B cell (primary cell): ENCODE measurements around the gene IRGC. TPM values are rescaled to one million over a fixed set of nuclear protein-coding genes. Genes with fewer than 3 reads are reported as not detected.

Experiments used
- ATAC-seq: fragments of 200-7000 bp; cut with Tn5 transposase; one replicate; pipeline ENCODE4 v1.10.0; 2021; ENCODE audit warnings: low read depth, mild to moderate bottlenecking, moderate number of reproducible peaks, moderate library complexity
- CTCF ChIA-PET: fragments of 350-600 bp; sonication (Branson Sonifier 250); formaldehyde crosslinking; loops from one replicate; lab custom pipeline; 2021; ENCODE audit warnings: antibody characterized with exemption, inconsistent platforms; lab: Charles Lee
- POLR2A ChIA-PET: fragments of 350-600 bp; sonication (Branson Sonifier 250); formaldehyde crosslinking; loops from one replicate; lab custom pipeline; 2021; ENCODE audit warnings: antibody characterized with exemption; lab: Charles Lee
- DNase-seq: peaks from one replicate; pipeline ENCODE4 v3.0.0; 2013
- H2AFZ ChIP-seq: 2 replicates; pipeline ENCODE4 v1.6.1; 2012; ENCODE audit warnings: mild to moderate bottlenecking, low read depth, low read length; ENCODE audit not compliant: insufficient read depth, poor library complexity, severe bottlenecking
- H3K27ac ChIP-seq, 2 donors: 1 replicate in 1 of 2; 2 replicates in 1 of 2; pipeline ENCODE4 v1.5.1; 2012 to 2013; ENCODE audit warnings: low read length in 2 of 2, mild to moderate bottlenecking in 2 of 2, moderate library complexity in 1 of 2
- H3K27me3 ChIP-seq, 4 experiments: fragments of 200-600 bp in 1 of 4; sonication (generic) in 1 of 4; replicated peaks in 1 of 4; 1 replicate in 2 of 4; 2 replicates in 2 of 4; pipeline versions ENCODE4 v1.6.1 to v1.7.0; 2013 to 2016; ENCODE audit warnings: low read length in 3 of 4, mild to moderate bottlenecking in 2 of 4, mixed read lengths in 1 of 4, moderate library complexity in 1 of 4; ENCODE audit not compliant: insufficient read depth in 4 of 4, control insufficient read depth in 3 of 4; ENCODE audit errors: control extremely low read depth in 1 of 4
- H3K36me3 ChIP-seq, 2 experiments: replicated peaks in 1 of 2; 1 replicate in 1 of 2; 2 replicates in 1 of 2; pipeline versions ENCODE4 v1.6.1 to v1.7.1; 2013; ENCODE audit warnings: low read length in 1 of 2; ENCODE audit not compliant: insufficient read depth in 2 of 2, control insufficient read depth in 1 of 2; ENCODE audit errors: control extremely low read depth in 1 of 2, extremely low read depth in 1 of 2
- H3K4me1 ChIP-seq, 2 donors: fragments of 200-600 bp in 1 of 2; sonication (generic) in 1 of 2; 1 replicate in 1 of 2; 2 replicates in 1 of 2; pipeline versions ENCODE4 v1.5.1 to v1.6.1; 2013 to 2017; ENCODE audit warnings: low read length in 2 of 2; ENCODE audit not compliant: control insufficient read depth in 2 of 2, insufficient read depth in 2 of 2
- H3K4me2 ChIP-seq: replicated peaks from 2 replicates; pipeline ENCODE3; 2012; ENCODE audit warnings: mild to moderate bottlenecking, low read depth, low read length; ENCODE audit not compliant: poor library complexity, severe bottlenecking
- H3K4me3 ChIP-seq, 5 experiments: fragments of 200-600 bp in 1 of 5; sonication (generic) in 1 of 5; 1 replicate in 3 of 5; 2 replicates in 2 of 5; pipeline versions ENCODE4 v1.5.1 to v1.7.0; 2011 to 2016; ENCODE audit warnings: low read length in 4 of 5, mild to moderate bottlenecking in 4 of 5, low read depth in 2 of 5, control low read depth in 1 of 5, moderate library complexity in 1 of 5; ENCODE audit not compliant: insufficient read depth in 1 of 5; ENCODE audit errors: control extremely low read depth in 1 of 5, extremely low read depth in 1 of 5
- H3K79me2 ChIP-seq: fragments of 200-600 bp; sonication (generic); one replicate; pipeline ENCODE4 v1.6.0; 2016; ENCODE audit warnings: low read length; ENCODE audit not compliant: control insufficient read depth, insufficient read depth
- H3K9ac ChIP-seq: fragments of 200-600 bp; sonication (generic); 2 replicates; pipeline ENCODE4 v1.6.1; 2017; ENCODE audit warnings: mild to moderate bottlenecking, low read length, moderate library complexity
- H3K9me3 ChIP-seq, 3 donors: one replicate each; pipeline versions ENCODE4 v1.6.1 to v1.7.1; 2013; ENCODE audit warnings: low read length in 2 of 3; ENCODE audit not compliant: control insufficient read depth in 2 of 3, insufficient read depth in 1 of 3; ENCODE audit errors: control extremely low read depth in 1 of 3
- H4K20me1 ChIP-seq: 2 replicates; pipeline ENCODE4 v1.6.0; 2012; ENCODE audit warnings: mild to moderate bottlenecking, low read length; ENCODE audit not compliant: insufficient read depth, control insufficient read depth, poor library complexity, severe bottlenecking
- H3K27ac Mint-ChIP-seq: one replicate; pipeline ENCODE4 v1.8.0; 2021; ENCODE audit warnings: mixed read lengths
- H3K27me3 Mint-ChIP-seq: one replicate; pipeline ENCODE4 v1.8.0; 2021; ENCODE audit warnings: mixed read lengths
- H3K4me1 Mint-ChIP-seq: one replicate; pipeline ENCODE4 v1.8.0; 2021; ENCODE audit warnings: mixed read lengths
- H3K4me3 Mint-ChIP-seq: one replicate; pipeline ENCODE4 v1.8.0; 2021; ENCODE audit warnings: mixed read lengths
- H3K9me3 Mint-ChIP-seq: one replicate; pipeline ENCODE4 v1.8.0; 2022; ENCODE audit warnings: mixed read lengths; ENCODE audit not compliant: insufficient read depth
- EZH2 ChIP-seq: IDR thresholded peaks from 2 replicates; pipeline ENCODE4 v1.6.1; 2012; ENCODE audit warnings: borderline replicate concordance, low read depth, mild to moderate bottlenecking, moderate library complexity, low read length; ENCODE audit not compliant: insufficient read depth, poor library complexity, severe bottlenecking
- WGBS: methylation state at CpG from one replicate; pipeline ENCODE4 v1.1.5; 2013; ENCODE audit warnings: missing lambda C conversion rate; ENCODE audit not compliant: insufficient coverage; 5-methylcytosine and 5-hydroxymethylcytosine counted together
- intact Hi-C: fragments of 100-400 bp; cut with micrococcal nuclease; formaldehyde crosslinking; loops from one replicate; pipeline ENCODE4 v1.10.0; 2022
- polyA plus RNA-seq: library from polyadenylated mRNA; depleted of rRNA; stranded (reverse); fragments of >200 nt; gene quantifications from 2 replicates; pipeline ENCODE4 v1.2.3, GENCODE V29; 2012
- total RNA-seq, 2 donors: library from RNA; stranded (reverse); fragments of 120-200 nt in 1 of 2; gene quantifications; 1 replicate in 1 of 2; 2 replicates in 1 of 2; pipeline versions ENCODE4 v1.2.3 to v1.2.4, GENCODE V29; 2013 to 2022
- TF ChIP-seq, protein P1 (sequence below): fragments of 200-600 bp; IDR thresholded peaks from one replicate; pipeline ENCODE4 v1.8.0; 2022; ENCODE audit warnings: antibody characterized with exemption, mild to moderate bottlenecking

The IRGC gene
- total and polyA plus RNA-seq, 2 donors (not counting 1 experiment from before 2014, with no cell fraction given): not detected

- TF ChIP-seq, protein P1, sequence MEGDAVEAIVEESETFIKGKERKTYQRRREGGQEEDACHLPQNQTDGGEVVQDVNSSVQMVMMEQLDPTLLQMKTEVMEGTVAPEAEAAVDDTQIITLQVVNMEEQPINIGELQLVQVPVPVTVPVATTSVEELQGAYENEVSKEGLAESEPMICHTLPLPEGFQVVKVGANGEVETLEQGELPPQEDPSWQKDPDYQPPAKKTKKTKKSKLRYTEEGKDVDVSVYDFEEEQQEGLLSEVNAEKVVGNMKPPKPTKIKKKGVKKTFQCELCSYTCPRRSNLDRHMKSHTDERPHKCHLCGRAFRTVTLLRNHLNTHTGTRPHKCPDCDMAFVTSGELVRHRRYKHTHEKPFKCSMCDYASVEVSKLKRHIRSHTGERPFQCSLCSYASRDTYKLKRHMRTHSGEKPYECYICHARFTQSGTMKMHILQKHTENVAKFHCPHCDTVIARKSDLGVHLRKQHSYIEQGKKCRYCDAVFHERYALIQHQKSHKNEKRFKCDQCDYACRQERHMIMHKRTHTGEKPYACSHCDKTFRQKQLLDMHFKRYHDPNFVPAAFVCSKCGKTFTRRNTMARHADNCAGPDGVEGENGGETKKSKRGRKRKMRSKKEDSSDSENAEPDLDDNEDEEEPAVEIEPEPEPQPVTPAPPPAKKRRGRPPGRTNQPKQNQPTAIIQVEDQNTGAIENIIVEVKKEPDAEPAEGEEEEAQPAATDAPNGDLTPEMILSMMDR: no peak
- no peak for TF ChIP-seq EZH2
- H3K4me1 Mint-ChIP-seq: no peaks in the 10 kb centered on the region
- no peaks in the 10 kb centered on the region for H3K4me1 ChIP-seq
Measured at GRCh38 chr19:43691755-43692154, 24.1 kb upstream of the IRGC start.

DNA sequence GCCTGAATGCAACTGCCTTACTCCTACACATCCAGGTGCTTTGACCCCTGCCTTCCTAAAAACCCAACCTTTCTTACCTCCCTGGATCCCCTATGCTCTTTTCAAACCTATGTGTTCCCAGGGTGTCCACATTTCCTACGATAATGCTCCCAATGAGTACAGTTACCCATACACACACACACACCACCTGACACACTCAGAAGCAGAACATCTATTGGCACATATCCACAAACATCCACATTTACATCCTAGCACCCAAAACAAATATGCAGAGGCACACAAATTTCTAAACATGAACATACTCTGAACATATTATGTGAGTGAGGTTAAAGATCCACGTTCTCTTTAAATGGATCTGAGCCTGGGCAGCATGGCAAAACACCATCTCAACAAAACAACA is 23.5 kb upstream of the IRGC start:
- Histone ChIP-seq H3K4me2 (no peak overlapping the region), H3K9me3 (peaks cover 2 to 27% (median 18%) of the 10 kb centered on the region in 3 donors), H3K9ac (no peak overlapping the region), H3K27me3 (peaks cover 0 to 4% (median 0%) of the 10 kb centered on the region in 4 experiments), H2AFZ (no peak overlapping the region), H3K79me2 (no peaks in the 10 kb centered on the region), H3K4me3 (no peak overlapping the region), H3K36me3 (no peaks in the 10 kb centered on the region), H3K27ac (no peak overlapping the region), H4K20me1 (no peaks in the 10 kb centered on the region), H3K4me1 (no peaks in the 10 kb centered on the region)
- WGBS: 95% methylated on average over 1 of the region's 2 CpGs
- ATAC-seq (no peak), DNase-seq (no peak)
- ChIA-PET CTCF (interaction anchor here (0.6 to 0.7 kb wide), 2 partner anchors 652 to 670 kb away, joined by 3 read pairs; no protein-coding TSS in a partner anchor), POLR2A (no interaction called here)
- TF ChIP-seq, protein P1: no peak
- no peak for TF ChIP-seq EZH2
- Mint-ChIP-seq H3K4me3 (no peak overlapping the region), H3K27me3 (peaks cover 18% of the 10 kb centered on the region), H3K4me1 (no peaks in the 10 kb centered on the region), H3K27ac (no peak overlapping the region), H3K9me3 (peaks cover 6% of the 10 kb centered on the region)
- intact Hi-C loops: no loop called here

More at GRCh38 chr19:43691755-43692154, 24.1 kb upstream of the IRGC start:
- ChIA-PET CTCF (no interaction called here), POLR2A (interaction anchor here (0.5 kb wide), 1 partner anchor 1371 kb away, joined by 3 read pairs; no protein-coding TSS in a partner anchor)
- peaks cover 2 to 27% (median 18%) of the 10 kb centered on the region in 3 donors for H3K9me3 ChIP-seq
- no peak overlapping the region for H3K27ac Mint-ChIP-seq
- H2AFZ ChIP-seq: no peak overlapping the region
- no peaks in the 10 kb centered on the region for H3K79me2 ChIP-seq
- ATAC-seq (no peak), DNase-seq (no peak)
- peaks cover 6% of the 10 kb centered on the region for H3K9me3 Mint-ChIP-seq
- no CpG with 5 or more reads among the region's 5 CpGs for WGBS
- H3K36me3 ChIP-seq: no peaks in the 10 kb centered on the region
- H3K27me3 Mint-ChIP-seq: peaks cover 12% of the 10 kb centered on the region
- intact Hi-C loops: no loop called here
- no peaks in the 10 kb centered on the region for H4K20me1 ChIP-seq
- H3K4me3 ChIP-seq: no peak overlapping the region
- peaks cover 0 to 4% (median 0%) of the 10 kb centered on the region in 4 experiments for H3K27me3 ChIP-seq
- no peak overlapping the region for H3K27ac ChIP-seq
- H3K4me2 ChIP-seq: no peak overlapping the region
- no peak overlapping the region for H3K9ac ChIP-seq
- H3K4me3 Mint-ChIP-seq: no peak overlapping the region
